NOMO-1 treated with dmso at 0.1 percent for 144 hours (cell line): Measurements from ENCODE around the gene CALN1.
"Not testable (repeated sequence)": the region's sequence is repeated elsewhere in the genome, so short reads cannot be mapped to it uniquely, and the experiment has no call there.

ENCODE experiments used
- DNase-seq: peaks from one replicate; lab custom pipeline; 2025; ENCODE audit not compliant: unreplicated experiment; lab: John Stamatoyannopoulos, UW

CALN1 gene

DNA sequence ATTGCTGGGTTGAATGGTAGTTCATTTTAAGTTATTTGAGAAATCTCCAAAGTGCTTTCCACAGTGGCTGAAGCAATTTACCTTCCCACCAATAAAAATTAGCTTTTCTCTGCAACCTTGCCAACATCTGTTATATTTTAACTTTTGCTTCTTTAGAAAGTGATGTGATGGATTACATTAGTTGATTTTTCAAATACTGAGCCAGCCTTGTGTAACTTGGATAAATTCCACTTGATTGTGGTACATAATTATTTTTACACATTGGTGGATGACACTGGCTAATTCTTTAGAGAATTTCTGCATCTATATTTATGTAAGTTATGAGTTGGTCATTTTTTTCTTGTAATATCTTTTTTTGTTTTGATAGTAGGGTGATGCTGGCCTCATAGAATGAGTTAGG, 646.1 kb downstream of the CALN1 start:
- DNase-seq: no peak

- no peak for DNase-seq
Observed at GRCh38 chr7:71761336-71761735, 650.8 kb downstream of the CALN1 start.

DNA sequence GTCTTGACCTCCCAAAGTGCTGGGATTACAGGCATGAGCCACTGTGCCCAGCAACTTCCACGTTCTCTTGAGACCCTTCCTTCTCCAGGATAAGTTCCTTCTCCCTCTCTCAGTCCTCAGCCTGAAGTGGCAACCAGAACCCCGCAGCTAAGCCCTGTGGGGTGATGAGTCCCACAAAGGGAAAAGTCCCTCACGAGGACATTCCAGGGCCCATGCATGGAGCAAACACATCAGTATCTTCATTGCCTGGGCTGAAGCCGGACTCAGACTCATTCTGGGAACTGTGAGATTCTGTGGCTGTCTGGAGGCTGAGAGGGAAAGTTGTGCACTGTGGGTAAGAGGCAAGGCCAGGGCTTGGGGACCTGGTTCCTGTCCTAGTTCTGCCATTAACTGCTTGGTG, 657.3 kb downstream of the CALN1 start:
- no peak for DNase-seq

DNA sequence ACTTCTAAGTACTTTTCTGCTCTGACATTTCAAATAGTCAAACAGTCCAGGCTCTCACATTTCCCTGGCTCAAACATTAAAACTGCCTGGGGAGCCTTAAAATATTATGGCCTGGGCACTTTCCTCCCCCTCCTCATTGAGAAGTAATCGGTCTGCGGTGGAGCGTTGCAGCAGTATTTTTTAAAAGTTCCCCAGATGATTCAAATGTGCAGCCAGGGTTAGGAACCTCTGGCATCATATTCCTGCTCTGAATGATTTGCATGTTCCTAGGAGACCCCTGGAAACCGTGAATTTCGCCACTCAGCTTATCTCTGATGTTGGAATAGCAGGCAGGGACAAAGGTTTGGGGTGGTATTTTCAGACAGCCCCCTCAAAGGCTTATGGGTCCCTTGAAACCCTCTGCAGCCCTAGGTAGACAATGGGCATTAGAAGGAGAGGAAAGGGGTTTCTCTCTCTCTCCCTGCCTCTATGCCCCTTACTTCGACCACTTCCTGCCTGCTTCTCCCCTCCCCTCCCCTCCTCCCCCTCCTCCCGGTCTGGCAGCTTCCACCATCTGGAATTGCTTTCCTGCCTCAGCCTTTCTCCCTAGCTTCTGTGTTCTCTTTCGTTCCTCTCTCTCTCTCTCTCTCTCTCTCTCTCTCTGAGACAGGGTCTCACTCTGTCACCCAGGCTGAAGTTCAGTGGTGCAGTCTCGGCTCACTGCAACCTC, 658.0 kb downstream of the CALN1 start:
- no peak for DNase-seq

DNA sequence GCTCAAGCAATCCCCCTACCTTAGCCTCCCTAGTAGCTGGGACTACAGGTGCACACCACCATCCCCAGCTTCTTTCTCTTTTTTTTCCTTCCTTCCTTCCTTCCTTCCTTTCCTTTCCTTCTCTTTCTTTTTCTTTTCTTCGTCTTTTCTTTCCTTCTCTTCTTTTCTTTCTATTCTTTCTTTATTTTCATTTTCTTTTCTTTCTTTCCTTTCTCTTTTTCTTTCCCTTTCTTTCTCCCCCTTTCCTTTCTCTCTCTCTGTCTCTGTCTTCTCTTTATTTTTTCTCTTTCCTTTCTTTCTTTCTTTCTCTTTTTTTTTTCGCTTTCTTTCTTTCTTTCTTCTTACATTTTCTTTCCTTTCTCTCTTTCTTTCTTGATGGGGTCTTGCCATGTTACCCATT, 658.9 kb downstream of the CALN1 start:
- DNase-seq: no peak

- DNase-seq: peak; percentile 37
Observed at GRCh38 chr7:71752171-71752935, 659.8 kb downstream of the CALN1 start.

- DNase-seq: no peak
Observed at GRCh38 chr7:71750290-71750689, 661.8 kb downstream of the CALN1 start.

GRCh38 chr7:71746006-71746405, 666.1 kb downstream of the CALN1 start:
- no peak for DNase-seq

- no peak for DNase-seq
Observed at GRCh38 chr7:71740174-71740560, 672.0 kb downstream of the CALN1 start.

GRCh38 chr7:71739520-71740173, 672.5 kb downstream of the CALN1 start:
- no peak for DNase-seq

DNA sequence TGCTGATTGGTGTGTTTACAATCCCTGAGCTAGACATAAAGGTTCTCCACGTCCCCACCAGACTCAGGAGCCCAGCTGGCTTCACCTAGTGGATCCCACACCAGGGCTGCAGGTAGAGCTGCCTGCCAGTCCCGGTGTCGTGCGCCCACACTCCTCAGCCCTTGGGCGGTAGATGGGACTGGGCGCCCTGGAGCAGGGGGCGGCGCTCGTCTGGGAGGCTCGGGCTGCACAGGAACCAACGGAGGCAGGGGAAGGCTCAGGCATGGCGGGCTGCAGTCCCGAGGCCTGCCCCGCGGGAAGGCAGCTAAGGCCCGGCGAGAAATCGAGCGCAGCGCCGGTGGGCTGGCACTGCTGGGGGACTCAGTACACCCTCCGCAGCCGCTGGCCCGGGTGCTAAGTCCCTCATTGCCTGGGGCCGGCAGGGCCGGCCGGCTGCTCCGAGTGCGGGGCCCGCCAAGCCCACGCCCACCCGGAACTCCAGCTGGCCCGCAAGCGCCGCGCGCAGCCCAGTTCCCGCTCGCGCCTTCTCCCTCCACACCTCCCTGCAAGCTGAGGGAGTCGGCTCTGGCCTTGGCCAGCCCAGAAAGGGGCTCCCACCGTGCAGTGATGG, 674.1 kb downstream of the CALN1 start:
- not testable (repeated sequence) for DNase-seq

DNA sequence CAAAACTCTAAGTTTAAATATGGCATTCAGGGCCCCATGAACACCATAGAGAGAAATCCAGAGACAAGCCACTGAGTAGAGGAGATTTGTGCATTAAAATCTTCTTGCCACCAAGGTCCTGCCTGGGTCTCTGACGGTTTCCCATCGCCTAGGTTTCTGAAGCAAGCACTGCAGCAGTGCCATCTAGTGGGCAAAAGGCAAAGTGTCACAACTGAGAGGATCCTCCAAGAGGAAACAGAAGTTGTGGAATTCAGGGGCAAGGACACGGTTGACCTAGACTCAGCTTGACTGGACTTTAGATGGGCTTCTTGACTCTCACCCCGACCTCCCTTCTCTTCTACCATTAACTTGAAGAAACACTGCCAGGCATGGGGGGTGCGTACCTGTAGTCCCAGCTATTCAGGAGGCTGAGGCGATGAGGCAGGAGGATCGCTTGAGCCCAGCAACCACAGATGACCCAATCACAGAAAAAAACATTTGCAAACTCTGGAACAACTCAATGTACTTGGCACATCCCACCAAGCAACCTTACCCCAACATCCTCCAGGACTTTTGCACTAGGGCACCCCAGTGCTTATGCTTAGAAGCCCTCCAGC, 676.1 kb downstream of the CALN1 start:
- DNase-seq: peak; percentile 57

GRCh38 chr7:71733107-71733870, 678.8 kb downstream of the CALN1 start:
- peak; percentile 69 for DNase-seq

DNA sequence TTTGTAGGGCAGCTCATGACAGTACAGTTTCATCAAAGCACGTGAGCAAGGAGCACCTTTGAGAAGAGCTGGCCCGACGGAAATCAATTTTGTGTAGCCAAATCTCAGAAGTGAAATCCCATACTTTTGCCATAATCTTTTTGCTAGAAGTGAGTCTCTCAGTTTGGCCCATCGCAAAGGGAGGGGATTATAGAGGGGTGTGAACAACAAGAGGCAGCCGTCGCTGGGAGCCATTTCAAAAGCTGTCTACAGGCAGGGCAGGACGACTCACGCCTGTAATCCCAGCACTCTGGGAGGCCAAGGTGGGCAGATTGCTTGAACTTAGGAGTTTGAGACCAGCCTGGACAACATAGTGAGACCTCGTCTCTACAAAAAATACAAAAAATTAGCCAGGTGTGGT, 680.4 kb downstream of the CALN1 start:
- DNase-seq: no peak
